NCI-H345 treated with DMSO at 0.1 percent for 48 hours (cell line): ENCODE data around the gene PRDM1.

ENCODE experiments used
- DNase-seq: peaks from one replicate; lab custom pipeline; 2025; ENCODE audit not compliant: unreplicated experiment; lab: John Stamatoyannopoulos, UW

Gene PRDM1

GRCh38 chr6:106094964-106095335, 8.8 kb downstream of the PRDM1 start:
- DNase-seq: no peak

- no peak for DNase-seq
Measured at GRCh38 chr6:106097411-106098231, 11.5 kb downstream of the PRDM1 start.

- DNase-seq: no peak
Measured at GRCh38 chr6:106098383-106099234, 12.5 kb downstream of the PRDM1 start.

DNA sequence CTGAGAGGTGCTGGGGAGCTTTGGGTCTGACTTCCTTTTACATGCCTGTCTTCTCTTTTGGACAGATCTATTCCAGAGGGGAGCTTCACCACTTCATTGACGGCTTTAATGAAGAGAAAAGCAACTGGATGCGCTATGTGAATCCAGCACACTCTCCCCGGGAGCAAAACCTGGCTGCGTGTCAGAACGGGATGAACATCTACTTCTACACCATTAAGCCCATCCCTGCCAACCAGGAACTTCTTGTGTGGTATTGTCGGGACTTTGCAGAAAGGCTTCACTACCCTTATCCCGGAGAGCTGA, 13.1 kb downstream of the PRDM1 start:
- no peak for DNase-seq

- no peak for DNase-seq
Measured at GRCh38 chr6:106100755-106101154, 14.6 kb downstream of the PRDM1 start.

GRCh38 chr6:106101466-106101865, 15.3 kb downstream of the PRDM1 start:
- DNase-seq: no peak

GRCh38 chr6:106102034-106102433, 15.9 kb downstream of the PRDM1 start:
- DNase-seq: no peak

DNA sequence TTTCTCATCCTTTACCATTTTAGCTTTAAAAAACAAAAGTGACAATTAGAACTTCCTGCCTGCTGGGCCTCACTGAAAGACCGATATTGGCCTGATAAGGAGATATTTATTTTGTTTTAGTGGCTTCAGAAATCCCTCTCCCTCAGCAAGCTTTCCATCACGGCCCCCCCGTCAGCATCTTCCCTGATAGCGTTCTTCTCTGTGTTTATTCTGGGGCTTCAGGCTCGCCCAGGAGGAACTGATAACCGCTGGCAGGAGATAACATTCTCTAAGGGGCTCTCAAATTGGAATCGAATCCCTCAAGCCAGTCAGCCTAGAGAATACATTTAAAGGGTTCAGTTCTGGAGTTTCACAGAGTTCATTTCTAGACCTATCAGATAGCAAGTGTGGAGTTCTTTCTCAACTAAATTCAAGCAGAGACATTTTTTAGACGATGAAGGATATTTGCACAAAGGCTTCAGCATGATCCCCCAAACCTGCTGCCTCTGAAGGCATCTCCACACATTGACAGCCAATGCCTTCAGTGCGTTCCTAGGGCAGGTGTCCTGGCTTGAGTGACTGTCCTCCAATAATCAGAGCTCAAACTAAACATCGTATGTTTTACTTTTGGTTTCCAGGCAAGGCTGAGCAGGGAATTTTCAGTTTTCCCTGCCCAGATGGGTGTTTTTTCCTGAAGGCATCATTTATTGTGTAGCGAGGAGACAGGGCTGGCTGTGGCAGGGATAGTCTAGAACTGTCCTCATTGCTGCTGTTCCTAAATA, 17.0 kb downstream of the PRDM1 start:
- no peak for DNase-seq

DNA sequence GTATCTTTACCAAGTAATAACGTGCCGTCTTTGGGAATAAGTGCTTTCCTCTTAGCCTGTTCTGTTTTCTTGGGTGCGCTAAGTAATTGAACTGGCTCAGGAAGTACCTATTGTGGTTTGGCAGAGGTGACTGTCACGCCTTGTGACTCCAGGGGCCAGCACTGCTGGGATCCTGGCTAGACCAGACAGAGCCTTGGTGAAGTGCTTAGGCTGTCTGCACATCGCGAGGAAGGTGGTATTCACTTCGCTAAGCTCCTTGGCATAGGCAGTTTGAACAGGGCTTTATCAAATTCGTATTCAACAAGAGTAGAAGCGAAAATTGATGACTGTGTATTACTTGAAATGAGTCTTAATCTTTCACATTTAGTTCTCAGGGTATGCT, 17.6 kb downstream of the PRDM1 start:
- DNase-seq: no peak

GRCh38 chr6:106104476-106104875, 18.3 kb downstream of the PRDM1 start:
- DNase-seq: no peak

DNA sequence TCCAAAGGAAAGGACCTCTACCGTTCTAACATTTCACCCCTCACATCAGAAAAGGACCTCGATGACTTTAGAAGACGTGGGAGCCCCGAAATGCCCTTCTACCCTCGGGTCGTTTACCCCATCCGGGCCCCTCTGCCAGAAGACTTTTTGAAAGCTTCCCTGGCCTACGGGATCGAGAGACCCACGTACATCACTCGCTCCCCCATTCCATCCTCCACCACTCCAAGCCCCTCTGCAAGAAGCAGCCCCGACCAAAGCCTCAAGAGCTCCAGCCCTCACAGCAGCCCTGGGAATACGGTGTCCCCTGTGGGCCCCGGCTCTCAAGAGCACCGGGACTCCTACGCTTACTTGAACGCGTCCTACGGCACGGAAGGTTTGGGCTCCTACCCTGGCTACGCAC, 18.8 kb downstream of the PRDM1 start:
- DNase-seq: no peak

GRCh38 chr6:106105493-106105892, 19.4 kb downstream of the PRDM1 start:
- no peak for DNase-seq

GRCh38 chr6:106106276-106107042, 20.3 kb downstream of the PRDM1 start:
- no peak for DNase-seq

DNA sequence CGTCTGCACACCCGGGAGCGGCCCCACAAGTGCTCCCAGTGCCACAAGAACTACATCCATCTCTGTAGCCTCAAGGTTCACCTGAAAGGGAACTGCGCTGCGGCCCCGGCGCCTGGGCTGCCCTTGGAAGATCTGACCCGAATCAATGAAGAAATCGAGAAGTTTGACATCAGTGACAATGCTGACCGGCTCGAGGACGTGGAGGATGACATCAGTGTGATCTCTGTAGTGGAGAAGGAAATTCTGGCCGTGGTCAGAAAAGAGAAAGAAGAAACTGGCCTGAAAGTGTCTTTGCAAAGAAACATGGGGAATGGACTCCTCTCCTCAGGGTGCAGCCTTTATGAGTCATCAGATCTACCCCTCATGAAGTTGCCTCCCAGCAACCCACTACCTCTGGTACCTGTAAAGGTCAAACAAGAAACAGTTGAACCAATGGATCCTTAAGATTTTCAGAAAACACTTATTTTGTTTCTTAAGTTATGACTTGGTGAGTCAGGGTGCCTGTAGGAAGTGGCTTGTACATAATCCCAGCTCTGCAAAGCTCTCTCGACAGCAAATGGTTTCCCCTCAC, 21.0 kb downstream of the PRDM1 start:
- DNase-seq: no peak

GRCh38 chr6:106108129-106108528, 22.0 kb downstream of the PRDM1 start:
- DNase-seq: no peak

- no peak for DNase-seq
Measured at GRCh38 chr6:106109029-106109428, 22.9 kb downstream of the PRDM1 start.

DNA sequence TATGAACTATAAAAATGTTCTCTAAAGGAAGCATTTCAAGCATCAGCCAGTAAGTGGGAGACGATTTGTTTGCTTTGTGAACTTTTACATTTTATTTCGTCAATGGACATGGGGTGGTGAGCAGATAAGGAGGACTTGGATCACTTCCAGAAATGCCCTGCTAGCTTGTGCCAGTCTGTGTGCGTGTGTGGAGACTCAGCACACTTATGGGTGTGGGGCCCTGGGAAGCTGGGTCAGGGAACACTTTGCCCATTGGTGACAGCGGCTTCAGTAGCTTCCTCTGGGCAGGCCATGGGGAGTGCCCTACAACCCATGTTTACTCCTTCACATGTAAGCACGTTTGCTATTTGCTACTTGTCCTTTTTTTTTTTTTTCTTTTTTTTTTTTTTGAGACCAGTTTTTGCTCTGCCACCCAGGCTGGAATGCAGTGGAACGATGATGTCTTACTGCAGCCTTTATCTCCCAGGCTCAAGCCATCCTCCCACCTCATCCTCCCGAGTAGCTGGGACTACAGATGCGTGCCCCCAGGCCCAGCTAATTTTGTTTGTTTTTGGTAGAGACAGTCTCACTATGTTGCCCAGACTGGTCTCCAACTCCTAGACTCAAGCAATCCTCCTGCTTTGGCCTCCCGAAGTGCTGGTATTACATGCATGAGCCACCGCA, 24.2 kb downstream of the PRDM1 start:
- peak; percentile 41 for DNase-seq

DNA sequence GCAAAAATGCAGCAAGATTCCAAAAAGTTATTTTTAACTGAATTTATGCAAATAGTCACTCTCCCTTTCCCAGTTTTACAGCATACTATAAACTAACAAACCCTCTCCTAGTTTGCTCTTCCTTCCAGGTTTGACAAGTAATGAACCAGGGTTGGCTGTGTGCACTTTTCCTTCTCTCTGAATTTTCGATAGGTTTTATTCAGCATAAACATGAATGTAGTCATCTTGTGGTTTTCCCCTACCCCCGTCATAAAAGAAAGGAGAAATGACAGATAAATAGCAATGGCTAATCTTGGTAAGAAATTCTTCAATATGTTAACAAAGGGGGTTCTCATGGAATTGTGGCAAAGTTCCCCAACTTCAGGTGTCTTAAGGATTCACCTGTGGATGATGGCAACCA, 26.3 kb downstream of the PRDM1 start:
- no peak for DNase-seq

DNA sequence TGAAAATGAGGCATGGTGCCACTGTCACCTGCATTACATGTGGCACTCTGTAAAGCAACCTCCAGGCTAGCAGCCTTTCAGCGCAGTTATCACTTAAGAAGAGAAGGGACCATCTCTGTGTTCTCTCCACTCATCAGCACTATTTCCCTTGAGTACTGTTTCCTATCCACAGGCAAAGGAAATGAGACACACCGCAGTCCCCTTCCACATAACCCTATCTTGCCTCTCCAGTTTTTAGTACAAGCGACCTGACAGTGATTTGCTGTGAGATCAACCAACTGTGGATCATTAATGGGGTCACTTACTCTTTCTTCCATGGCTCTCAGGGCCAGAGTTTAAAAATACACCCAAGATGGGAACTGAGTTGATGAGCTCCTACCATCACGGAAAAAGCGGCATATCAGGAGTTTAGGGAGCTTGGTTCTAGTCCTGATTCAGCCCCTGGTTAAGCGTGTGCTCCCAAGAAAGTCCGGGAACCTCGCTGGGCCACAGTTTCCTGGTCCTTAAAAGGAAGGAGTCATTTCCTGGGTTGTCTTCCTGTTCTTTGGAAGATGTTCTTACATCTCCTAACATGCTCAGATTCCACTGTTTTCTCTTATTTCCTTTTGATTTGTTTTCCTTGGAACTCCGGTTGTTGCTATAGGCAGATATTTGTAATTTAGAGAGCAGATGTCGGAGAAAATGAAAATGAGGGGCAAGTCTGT, 27.3 kb downstream of the PRDM1 start:
- no peak for DNase-seq

DNA sequence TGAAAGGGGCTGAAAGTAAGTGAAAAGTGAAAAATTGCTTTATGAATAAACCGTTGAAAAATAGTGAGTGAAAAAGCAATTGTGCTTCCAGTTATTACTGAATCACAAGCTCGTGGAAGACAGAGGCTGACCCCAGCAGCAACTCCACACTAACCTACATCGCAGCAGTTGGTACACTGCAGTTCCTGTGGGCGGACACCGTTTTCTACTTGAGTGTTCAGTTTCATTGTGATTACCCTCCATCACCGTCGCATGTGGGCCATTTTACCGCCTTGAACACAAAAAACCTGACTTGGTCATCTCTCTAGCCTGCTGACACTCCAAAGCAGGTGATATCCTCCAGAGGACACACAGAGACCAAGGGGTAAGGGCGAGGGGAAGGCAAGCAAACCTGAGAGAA, 28.4 kb downstream of the PRDM1 start:
- no peak for DNase-seq
